A673 (cell line): Measurements from ENCODE around the gene CPT1A.

Experiments used
- EZH2 ChIP-seq: fragments of 200-600 bp; sonication (generic); IDR thresholded peaks from 2 replicates; pipeline ENCODE4 v1.6.1; 2017; ENCODE audit warnings: borderline replicate concordance, low read depth, mild to moderate bottlenecking, mixed read lengths, antibody characterized with exemption, low read length; ENCODE audit not compliant: poor library complexity, severe bottlenecking
- TF ChIP-seq, protein P1 (sequence below): fragments of 300-800, 200-600 bp; sonication (generic); conservative IDR thresholded peaks from 2 replicates; pipeline ENCODE4 v1.5.1; 2017; ENCODE audit warnings: low read depth, mild to moderate bottlenecking, antibody characterized with exemption, low read length, moderate library complexity, mixed read lengths

DNA sequence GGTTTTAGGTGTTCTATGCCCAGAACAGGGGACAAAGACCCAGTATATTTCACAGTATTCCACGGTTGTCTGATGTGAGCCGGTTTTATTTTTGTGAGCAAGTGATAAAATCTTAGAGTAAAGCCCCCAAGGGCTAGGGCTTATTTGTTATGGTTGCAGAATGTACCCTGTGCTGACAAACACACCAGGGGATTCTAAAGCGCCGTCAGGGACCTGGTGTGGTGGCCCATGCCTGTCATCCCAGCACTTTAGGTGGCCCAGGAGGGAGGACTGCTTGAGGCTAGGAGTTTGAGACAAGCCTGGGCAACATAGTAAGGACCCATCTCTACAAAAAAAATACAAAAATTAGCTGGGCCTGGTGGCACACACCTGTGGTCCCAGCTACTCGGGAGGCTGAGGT lies 39.1 kb upstream of the CPT1A start:
- TF ChIP-seq, protein P1, sequence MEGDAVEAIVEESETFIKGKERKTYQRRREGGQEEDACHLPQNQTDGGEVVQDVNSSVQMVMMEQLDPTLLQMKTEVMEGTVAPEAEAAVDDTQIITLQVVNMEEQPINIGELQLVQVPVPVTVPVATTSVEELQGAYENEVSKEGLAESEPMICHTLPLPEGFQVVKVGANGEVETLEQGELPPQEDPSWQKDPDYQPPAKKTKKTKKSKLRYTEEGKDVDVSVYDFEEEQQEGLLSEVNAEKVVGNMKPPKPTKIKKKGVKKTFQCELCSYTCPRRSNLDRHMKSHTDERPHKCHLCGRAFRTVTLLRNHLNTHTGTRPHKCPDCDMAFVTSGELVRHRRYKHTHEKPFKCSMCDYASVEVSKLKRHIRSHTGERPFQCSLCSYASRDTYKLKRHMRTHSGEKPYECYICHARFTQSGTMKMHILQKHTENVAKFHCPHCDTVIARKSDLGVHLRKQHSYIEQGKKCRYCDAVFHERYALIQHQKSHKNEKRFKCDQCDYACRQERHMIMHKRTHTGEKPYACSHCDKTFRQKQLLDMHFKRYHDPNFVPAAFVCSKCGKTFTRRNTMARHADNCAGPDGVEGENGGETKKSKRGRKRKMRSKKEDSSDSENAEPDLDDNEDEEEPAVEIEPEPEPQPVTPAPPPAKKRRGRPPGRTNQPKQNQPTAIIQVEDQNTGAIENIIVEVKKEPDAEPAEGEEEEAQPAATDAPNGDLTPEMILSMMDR: no peak
- no peak for TF ChIP-seq EZH2
